ENCODE data around the gene ADAMTSL3.

ADAMTSL3 gene

GRCh38 chr15:83659417-83659812 is 5.5 kb downstream of the ADAMTSL3 start:
- no peak for DNase-seq (ENCODE audit: low spot score)

GRCh38 chr15:83665480-83665879 is 11.6 kb downstream of the ADAMTSL3 start:
- ATAC-seq (ENCODE audit: low read depth), result no peak
- no peak overlapping the region for H3K4me3 ChIP-seq (ENCODE audit: severe bottlenecking)

More at GRCh38 chr15:83659417-83659812, 5.5 kb downstream of the ADAMTSL3 start:
- no peak for TF ChIP-seq CTCF (IDR thresholded peaks at IDR 0.05; ENCODE audit: poor library complexity, severe bottlenecking)
- Histone ChIP-seq H3K4me3 (ENCODE audit: severe bottlenecking) (no peak overlapping the region), H3K36me3 (ENCODE audit: low read depth) (no peaks in the 10 kb centered on the region), H3K9me3 (ENCODE audit: severe bottlenecking) (no peaks in the 10 kb centered on the region), H3K4me1 (ENCODE audit: insufficient read depth, poor library complexity, severe bottlenecking) (no peaks in the 10 kb centered on the region), H3K27ac (ENCODE audit: poor library complexity, severe bottlenecking) (no peak overlapping the region), H3K27me3 (ENCODE audit: insufficient read depth, poor library complexity, severe bottlenecking) (peaks cover 12% of the 10 kb centered on the region)
- ATAC-seq (ENCODE audit: low read depth), result no peak

GRCh38 chr15:83670672-83671229 is 16.8 kb downstream of the ADAMTSL3 start:
- no peaks in the 10 kb centered on the region for H3K4me1 ChIP-seq (ENCODE audit: insufficient read depth, poor library complexity, severe bottlenecking)
- DNase-seq (ENCODE audit: low spot score), result no peak
- no peak for ATAC-seq (ENCODE audit: low read depth)
- no peak for TF ChIP-seq CTCF (IDR thresholded peaks at IDR 0.05; ENCODE audit: poor library complexity, severe bottlenecking)
- H3K36me3 ChIP-seq (ENCODE audit: low read depth), result no peaks in the 10 kb centered on the region
- no peak overlapping the region for H3K27ac ChIP-seq (ENCODE audit: poor library complexity, severe bottlenecking)
- H3K9me3 ChIP-seq (ENCODE audit: severe bottlenecking), result no peaks in the 10 kb centered on the region
- H3K27me3 ChIP-seq (ENCODE audit: insufficient read depth, poor library complexity, severe bottlenecking), result no peaks in the 10 kb centered on the region
- no peak overlapping the region for H3K4me3 ChIP-seq (ENCODE audit: severe bottlenecking)

More at GRCh38 chr15:83665480-83665879, 11.6 kb downstream of the ADAMTSL3 start:
- H3K4me1 ChIP-seq (ENCODE audit: insufficient read depth, poor library complexity, severe bottlenecking), result no peaks in the 10 kb centered on the region
- no peak for TF ChIP-seq CTCF (IDR thresholded peaks at IDR 0.05; ENCODE audit: poor library complexity, severe bottlenecking)
- no peaks in the 10 kb centered on the region for H3K9me3 ChIP-seq (ENCODE audit: severe bottlenecking)
- no peaks in the 10 kb centered on the region for H3K27me3 ChIP-seq (ENCODE audit: insufficient read depth, poor library complexity, severe bottlenecking)
- no peak overlapping the region for H3K27ac ChIP-seq (ENCODE audit: poor library complexity, severe bottlenecking)
- no peaks in the 10 kb centered on the region for H3K36me3 ChIP-seq (ENCODE audit: low read depth)
- no peak for DNase-seq (ENCODE audit: low spot score)

- H3K4me3 ChIP-seq (ENCODE audit: severe bottlenecking), result no peak overlapping the region
- TF ChIP-seq CTCF (IDR thresholded peaks at IDR 0.05; ENCODE audit: poor library complexity, severe bottlenecking), result no peak
- no peak overlapping the region for H3K27ac ChIP-seq (ENCODE audit: poor library complexity, severe bottlenecking)
- no peaks in the 10 kb centered on the region for H3K27me3 ChIP-seq (ENCODE audit: insufficient read depth, poor library complexity, severe bottlenecking)
- no peaks in the 10 kb centered on the region for H3K4me1 ChIP-seq (ENCODE audit: insufficient read depth, poor library complexity, severe bottlenecking)
- H3K9me3 ChIP-seq (ENCODE audit: severe bottlenecking), result no peaks in the 10 kb centered on the region
- ATAC-seq (ENCODE audit: low read depth) (no peak), DNase-seq (ENCODE audit: low spot score) (no peak)
- no peaks in the 10 kb centered on the region for H3K36me3 ChIP-seq (ENCODE audit: low read depth)
Observed at GRCh38 chr15:83671603-83672002, 17.7 kb downstream of the ADAMTSL3 start.

- Histone ChIP-seq H3K4me1 (ENCODE audit: insufficient read depth, poor library complexity, severe bottlenecking) (no peaks in the 10 kb centered on the region), H3K9me3 (ENCODE audit: severe bottlenecking) (no peaks in the 10 kb centered on the region), H3K4me3 (ENCODE audit: severe bottlenecking) (no peak overlapping the region), H3K27me3 (ENCODE audit: insufficient read depth, poor library complexity, severe bottlenecking) (no peaks in the 10 kb centered on the region), H3K27ac (ENCODE audit: poor library complexity, severe bottlenecking) (no peak overlapping the region), H3K36me3 (ENCODE audit: low read depth) (no peaks in the 10 kb centered on the region)
- no peak for TF ChIP-seq CTCF (IDR thresholded peaks at IDR 0.05; ENCODE audit: poor library complexity, severe bottlenecking)
- DNase-seq (ENCODE audit: low spot score) (no peak), ATAC-seq (ENCODE audit: low read depth) (no peak)
Observed at GRCh38 chr15:83673385-83673784, 19.5 kb downstream of the ADAMTSL3 start.
